HL-60/S4 treated with retinoic acid at 250 ng/mL for 4 days and 3 days (cell line): Measurements from ENCODE around the gene ACTL6B.

Experiments used
- in situ Hi-C: fragments of 300-500 bp; cut with MboI; formaldehyde crosslinking; loops from 2 replicates; pipeline ENCODE4 v1.7.0; 2022; ENCODE audit warnings: low sequenced_read_pairs

Gene ACTL6B

DNA sequence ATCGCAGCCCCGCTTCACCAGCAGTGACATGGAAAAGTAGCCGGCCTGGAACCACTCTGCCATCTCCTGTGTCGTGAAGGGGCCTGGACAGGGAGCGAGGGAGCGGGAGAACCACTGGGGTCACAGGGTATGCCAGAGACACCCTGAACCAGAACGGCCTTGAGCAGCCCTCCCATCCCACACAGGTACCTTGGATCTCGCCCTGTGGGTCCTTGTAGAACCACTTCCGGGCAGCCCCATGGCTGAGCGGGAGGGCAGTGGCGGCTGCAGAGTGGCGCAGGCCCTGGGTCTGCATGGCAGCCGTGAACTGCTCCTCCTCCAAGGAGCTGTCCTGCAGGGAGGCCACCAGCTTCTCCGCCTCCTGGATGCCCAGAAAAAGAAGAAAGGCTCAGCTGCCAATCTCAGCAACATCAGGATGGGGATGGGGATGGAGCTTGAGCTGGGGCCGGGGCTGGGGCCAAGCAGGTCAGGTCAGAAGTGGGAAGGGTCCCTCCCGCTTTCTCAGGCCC, 28.3 kb upstream of the ACTL6B start:
- in situ Hi-C loops, result loop anchor here (10.0 kb wide), 1 partner anchor 110 kb away; the partner anchor contains the start of gene SAP25

DNA sequence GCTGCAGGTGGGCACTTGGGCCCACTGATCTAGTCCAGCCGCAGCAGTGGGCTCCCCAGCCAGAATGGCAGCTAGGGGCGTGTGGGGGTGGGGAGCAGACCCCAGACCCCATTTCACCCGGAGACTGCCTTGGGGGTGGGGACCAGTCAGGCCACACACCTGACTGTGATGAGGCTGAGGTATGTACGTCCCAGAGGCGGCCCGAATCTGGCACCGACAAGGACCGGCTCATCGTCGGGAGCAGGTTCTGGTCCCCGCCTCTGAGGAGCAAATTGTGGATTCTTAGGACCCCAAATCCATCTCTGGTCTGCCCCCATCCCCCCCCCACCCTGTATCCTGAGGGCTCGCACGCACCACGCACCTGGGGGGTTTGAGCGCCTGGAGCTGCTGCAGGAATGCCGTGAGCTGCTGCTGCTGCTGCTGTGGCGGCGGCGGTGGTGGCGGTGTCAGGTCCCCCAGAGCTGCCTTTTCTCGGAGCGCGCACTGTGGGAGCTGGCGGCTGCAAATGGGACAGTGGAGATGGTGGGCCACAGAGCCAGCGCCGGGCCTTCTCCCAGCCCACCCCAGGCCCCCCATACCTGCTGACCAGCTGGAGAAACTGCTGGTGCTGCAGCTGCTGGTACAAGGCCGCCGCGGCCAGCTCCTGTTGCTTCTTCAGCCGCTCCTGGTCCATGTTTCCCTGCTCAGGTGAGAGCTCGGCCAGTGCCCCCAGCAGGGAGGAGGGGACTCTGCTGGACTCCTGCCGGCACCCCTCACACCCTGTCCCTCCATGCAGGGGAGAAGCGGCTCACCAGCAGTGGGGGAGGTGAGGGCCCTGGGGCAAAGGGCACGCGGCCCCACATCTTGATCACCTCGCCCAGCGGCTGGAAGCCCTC, 27.6 kb upstream of the ACTL6B start:
- in situ Hi-C loops, result loop anchor here (10.0 kb wide), 1 partner anchor 109 kb away; the partner anchor contains the start of gene SAP25

DNA sequence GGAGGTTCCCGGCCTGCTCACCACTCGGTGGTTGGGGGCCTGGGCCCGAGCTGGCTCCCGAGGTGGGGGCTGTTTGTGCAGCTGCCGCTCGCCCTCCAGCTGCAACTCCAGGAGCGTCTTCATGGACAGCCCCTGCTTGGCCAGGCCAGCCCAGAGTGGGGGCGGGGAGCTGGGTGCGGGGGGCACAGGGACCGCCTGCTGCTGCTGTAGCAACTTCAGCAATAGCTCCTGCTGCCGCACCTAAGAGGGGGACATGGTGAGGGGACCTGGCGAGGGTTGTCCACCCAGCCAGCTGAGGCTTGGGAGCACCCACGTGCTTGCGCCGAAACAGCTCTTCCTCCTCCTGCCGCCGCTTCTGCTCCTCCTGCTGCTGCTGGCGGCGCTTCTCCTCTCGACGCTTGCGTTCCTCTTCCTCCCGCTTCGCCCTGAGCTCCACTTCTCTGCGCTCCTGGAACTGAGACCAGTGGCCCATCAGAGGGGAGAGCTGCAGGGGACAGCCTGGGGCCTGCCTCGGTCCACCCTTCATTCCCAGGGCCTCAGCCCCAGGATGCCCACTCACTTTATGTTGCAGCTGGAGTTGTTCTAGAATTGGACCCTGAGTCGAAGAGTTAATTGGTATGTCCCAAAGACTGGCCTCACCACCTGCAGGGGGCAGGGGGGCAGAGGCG, 26.9 kb upstream of the ACTL6B start:
- in situ Hi-C loops, result loop anchor here (10.0 kb wide), 1 partner anchor 108 kb away; the partner anchor contains the start of gene SAP25

DNA sequence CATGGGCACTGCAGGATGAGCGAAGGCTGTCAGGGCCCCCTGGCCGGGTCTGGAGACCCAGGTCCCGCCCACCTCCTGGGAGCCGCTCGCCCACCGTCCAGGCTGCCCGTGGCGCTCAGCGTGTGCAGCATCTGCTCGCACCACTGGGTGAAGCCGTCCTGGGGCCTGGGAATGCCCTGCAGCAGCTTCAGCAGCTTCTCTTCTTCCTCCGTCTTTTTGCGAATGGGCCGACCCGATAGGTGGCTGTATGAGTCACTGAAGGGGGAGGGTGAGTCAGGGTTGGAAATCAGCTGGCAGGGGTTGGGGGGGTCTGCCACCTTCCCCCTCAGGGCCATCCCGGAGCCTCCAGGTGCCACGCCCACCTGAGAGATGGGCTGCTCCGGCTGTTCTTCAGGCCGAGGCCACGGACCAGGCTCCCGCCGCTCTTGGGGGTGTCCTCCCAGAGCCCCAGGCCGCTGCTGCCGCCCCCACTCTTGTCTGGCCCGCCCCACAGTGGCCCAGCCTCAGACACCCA, 26.0 kb upstream of the ACTL6B start:
- in situ Hi-C loops, result loop anchor here (10.0 kb wide), 1 partner anchor 107 kb away; the partner anchor contains the start of gene SAP25

DNA sequence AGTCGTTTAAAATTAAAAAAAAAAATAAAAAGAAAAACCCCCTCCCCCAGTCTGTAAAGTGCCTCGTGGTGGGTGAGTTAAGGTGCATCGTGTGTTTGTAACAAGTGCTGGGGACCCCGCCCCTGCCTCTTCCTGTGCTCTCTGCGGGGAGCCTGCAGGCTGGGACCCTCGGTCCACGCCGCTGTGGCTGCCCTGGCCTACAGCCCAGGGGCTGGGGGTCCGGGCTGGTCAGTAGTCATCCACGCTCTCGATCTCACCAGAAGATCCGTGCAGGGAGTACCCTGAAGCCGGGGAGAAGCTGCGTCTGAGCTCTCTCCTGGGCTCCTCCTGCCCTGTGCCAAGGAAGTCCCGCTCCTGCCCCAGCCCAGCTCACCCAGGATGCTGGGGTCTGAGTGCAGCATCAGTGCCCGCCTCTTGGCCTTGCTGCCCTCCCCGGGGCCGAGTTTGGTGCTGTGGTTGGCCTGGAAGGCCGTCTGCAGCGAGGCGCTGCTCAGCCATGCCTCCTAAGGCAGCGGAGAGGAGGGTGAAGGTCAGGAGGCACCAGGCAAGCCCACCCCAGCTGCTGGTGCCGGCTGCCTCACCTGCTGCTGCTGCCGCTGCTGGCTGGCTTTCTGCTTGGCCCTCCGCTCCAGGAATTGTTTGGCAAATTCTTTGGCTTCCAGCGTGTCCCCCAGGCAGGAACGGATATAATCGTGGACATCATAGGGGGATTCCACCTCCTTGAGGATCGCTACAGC, 25.4 kb upstream of the ACTL6B start:
- in situ Hi-C loops, result loop anchor here (10.0 kb wide), 1 partner anchor 107 kb away; the partner anchor contains the start of gene SAP25

DNA sequence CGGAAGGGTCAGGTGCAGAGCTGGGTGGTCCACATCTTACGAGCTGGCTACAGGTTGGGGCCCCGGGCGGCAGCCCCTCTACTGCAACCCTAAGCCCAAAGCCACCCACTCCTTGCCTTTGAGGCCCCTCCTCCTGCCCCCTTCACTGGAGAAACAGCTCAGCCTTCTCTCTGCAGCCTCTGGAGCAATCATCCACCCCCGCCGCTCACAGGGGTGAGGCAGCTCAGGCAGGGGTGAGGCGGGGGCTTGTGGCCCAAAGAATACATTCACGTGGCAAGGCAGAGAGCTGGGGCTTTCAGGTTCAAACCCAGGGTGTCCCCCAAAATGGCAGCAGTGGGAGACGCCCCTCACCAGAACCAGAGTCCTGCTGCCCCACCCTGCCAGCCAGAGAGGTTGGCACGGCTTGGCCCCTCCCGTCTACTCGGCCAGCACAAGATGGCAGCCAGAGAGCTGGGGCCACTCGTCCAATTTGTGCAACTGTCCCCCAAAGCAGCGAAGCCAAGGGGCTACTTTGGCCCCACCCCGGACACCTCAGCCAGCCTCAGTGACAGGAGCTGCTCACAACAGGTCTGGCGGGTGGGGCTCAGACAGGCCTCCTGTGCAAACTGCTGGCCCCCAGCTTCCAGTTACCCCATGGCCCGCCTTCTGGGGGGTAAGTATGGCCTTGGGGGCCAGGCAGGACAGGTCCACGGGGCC, 24.5 kb upstream of the ACTL6B start:
- in situ Hi-C loops, result loop anchor here (10.0 kb wide), 1 partner anchor 106 kb away; the partner anchor contains the start of gene SAP25

DNA sequence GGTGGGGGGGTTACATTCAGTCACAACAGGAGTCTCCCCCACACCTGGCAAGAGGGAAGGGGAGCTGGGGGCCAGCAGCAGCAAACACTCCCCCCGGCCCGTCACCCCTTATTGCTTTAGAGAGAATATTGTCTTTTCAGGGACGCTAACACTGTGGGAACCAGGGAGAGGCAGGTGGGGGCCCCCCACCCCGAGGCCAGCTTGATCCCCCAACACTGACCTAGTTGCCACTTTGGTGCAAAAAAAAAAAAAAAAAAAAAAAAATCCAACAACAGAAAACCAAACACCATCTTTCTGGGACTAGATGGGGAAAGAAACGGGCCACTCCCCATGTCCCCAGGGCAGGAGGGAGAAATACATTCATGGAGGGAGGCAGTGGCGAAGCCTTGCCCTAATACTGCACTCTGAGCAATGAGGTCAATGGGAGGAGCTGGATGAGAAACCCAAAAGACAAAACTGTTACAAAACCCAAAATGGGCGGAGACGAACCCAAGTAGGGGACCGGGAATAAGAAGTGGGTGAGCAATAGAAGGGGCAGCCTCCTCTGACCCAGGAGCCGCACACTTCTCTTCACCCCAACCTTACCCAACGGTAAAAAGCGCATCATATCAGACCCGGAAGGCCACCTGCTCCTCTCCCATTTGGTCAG, 23.8 kb upstream of the ACTL6B start:
- in situ Hi-C loops, result loop anchor here (10.0 kb wide), 1 partner anchor 105 kb away; the partner anchor contains the start of gene SAP25

DNA sequence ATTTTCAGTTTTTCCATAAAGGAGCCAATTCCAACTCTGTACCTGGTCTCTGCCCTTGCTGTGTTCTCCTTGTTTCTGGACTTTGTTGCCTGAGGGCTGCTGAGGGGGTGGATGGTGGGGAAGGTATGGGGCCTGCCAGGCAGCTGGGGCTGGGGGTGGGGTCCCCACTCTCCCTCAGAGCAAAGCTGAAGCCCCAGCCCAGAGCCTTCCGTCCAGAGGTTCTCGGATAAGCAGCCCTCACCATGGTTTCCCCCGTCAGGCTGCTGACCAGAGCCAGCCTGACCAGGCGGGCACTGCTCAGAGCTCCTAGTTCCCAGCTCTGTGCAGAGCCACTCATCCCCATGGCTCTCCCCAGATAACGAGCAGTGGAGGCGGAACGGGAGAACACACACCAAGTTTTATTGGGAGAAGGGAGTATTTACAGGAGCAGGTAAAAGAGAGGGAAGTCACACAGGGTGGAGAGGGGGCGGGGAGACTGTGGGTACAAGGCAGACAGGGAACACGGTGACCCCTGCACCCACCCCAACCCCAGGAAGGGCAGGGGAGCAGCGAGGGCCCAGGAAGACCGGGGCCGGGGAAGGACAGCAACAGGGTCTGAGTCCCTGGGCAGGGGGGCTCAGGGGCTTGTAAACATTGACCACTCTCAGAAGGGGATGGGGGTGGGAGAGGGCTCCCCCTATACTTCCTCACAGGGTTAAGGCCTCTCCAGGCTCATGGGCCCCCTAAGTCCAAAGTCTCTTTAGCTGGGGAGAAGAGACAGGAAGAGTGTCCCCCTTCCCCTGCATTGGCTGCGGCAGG, 23.1 kb upstream of the ACTL6B start:
- in situ Hi-C loops, result no loop called here

DNA sequence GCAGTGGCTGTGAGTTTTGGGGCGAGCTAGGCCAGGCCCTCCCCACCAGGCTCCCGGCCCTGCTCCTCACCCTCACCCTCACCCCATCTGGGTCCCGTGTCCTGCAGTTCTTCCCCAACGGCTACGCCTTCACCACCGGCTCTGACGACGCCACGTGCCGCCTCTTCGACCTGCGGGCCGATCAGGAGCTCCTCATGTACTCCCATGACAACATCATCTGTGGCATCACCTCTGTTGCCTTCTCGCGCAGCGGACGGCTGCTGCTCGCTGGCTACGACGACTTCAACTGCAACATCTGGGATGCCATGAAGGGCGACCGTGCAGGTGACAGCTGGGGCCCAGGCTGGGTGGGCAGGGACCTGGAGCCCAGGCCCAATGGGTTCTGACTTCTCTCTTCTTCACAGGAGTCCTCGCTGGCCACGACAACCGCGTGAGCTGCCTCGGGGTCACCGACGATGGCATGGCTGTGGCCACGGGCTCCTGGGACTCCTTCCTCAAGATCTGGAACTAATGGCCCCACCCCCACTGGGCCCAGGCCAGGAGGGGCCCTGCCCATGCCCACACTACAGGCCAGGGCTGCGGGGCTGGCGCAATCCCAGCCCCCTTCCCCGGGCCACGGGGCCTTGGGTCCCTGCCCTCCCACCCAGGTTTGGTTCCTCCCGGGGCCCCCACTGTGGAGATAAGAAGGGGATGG, 22.2 kb upstream of the ACTL6B start:
- in situ Hi-C loops, result no loop called here

DNA sequence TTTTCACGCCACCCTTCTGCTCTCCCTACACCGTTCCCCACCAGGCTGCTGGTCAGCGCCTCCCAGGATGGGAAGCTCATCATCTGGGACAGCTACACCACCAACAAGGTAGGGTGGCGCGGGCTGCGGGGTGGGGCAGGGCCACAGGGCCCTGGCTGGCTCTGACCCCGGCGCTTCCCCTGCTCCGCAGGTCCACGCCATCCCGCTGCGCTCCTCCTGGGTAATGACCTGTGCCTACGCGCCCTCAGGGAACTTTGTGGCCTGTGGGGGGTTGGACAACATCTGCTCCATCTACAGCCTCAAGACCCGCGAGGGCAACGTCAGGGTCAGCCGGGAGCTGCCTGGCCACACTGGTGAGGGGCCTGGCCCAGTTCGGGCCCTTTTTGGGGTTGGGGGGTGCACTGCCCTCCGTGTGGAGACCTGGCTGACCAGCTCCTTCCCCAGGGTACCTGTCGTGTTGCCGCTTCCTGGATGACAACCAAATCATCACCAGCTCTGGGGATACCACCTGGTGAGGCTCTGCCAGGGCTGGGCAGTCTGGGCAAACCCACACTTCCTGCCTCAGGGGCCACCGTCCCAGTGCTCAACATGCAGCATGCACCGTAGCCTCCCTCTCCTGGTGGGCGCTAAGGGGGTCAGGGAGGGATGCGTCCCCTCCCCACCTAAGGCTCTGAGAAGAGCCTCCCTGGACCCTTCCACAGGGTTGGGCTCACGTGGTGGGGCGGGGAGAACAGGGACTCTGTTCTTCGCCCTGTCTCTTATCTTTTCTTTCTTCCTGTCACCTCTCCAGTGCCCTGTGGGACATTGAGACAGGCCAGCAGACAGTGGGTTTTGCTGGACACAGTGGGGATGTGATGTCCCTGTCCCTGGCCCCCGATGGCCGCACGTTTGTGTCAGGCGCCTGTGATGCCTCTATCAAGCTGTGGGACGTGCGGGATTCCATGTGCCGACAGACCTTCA, 21.3 kb upstream of the ACTL6B start:
- in situ Hi-C loops, result no loop called here

DNA sequence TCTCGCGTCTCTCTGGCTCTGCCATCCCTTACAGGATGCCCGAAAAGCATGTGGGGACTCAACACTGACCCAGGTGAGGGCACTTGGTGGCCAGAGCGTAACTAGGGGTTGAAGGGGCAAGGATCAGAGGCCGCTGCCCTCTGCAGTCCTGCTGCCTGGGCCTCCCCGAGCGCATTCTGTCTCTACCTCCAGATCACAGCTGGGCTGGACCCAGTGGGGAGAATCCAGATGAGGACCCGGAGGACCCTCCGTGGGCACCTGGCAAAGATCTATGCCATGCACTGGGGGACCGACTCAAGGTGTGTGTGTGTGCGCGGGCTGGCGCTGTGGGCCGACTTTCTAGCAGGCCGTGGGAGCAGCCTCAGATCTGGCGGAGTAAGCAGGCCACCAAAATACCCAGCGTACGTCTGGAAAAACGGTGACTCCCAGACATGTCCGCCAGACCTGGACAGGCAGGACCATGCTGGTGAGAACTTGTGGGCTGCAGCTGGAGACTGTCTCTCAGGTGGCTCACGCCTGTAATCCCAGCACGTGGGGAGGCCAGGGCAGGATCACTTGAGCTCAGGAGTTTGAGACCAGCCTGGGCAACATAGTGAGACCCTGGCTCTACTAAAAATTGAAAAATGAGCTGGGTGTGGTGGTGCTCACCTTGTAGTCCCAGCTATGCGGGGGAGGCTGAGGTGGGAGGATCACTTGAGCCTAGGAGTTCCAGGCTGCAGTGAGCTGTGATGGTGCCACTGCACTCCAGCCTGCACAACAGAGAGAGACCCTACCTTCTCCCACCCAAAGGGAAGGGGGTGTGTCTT, 20.5 kb upstream of the ACTL6B start:
- in situ Hi-C loops, result no loop called here

DNA sequence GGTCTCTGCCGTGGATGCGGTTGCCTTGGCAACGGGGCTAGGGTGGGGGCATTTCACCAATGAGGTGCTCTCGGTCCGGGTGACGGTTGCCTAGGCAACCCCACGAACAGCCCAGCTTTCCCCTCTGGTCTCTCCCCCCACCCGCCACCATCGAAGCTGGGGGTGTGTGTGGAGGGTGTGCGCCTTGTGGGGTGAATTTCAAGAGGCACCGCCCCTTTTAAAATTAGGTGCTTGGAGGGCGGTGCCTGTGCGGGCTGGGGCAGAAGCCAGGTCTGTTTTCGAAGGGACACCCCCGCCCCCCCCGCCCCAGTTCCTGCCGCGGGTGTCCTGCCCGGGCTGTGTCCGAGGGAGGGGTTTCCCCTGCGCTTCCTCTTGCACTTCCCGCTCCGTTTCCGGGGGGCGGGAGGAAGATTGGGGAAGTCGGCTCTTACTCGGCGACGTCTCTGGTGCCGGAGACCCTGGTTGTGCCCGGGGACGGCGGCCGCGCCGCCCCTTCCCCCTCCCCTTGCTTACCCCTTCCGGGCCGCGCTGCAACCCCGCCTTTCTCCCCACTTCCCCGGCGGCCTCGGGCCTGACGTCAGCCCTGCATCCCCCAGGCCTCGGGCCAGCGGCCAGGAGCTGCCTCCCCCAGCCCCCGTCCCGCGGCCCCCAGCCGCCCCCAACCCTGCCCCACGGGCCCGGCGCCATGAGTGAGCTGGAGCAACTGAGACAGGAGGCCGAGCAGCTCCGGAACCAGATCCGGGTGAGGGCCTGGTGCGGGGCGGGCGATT, 19.5 kb upstream of the ACTL6B start:
- in situ Hi-C loops, result no loop called here

DNA sequence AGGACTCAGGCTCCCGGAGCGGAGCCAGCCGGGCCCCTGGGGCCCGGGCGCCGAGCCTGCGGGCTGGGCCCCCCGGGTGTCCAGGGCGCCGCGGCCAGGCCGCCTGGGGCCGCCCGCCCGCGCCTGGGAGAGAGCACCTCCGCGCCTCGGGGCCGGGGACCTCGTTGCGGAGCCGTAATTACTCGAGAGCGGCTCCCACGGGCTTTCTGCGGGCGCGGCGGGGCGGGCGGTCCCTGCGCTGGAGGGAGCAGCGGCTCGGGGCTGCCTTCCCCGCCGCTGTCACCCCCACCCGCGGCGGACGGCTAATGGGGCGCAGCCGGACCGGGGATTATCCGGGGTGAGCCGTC, 18.8 kb upstream of the ACTL6B start:
- in situ Hi-C loops, result no loop called here

DNA sequence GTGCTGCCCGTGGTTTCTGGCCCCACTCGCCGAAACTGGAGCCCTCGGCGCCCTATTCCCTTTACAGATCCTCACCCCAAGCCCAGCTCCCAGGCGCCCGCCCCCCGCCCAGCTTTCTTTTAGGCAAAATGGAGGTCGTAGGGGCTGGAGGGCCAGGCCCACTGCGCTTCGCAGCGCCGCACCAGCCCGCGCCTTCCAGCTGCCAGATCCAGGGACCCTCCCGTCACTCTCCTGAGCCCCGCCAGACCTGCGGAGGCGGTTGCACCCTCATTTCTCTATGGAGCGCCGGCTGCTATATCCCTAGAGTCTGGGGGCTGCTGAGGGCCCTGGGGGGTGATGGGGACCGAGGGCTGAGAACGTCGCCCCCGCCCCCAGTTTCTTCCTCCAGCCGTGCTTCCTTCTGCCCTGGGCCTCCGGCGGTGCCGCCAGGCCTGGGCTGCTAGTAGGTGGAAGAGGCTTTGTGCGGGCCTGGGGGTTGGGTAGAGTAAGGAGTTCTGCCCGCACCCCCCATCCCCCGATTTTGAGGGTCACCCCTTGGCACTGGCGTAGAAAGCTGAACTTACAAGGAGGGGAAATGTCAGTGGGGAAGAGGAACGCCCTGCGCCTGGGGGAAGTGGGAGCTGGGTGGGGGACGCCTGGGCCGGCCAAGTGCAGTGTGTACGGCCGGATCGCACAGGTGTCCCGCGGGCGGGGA, 18.3 kb upstream of the ACTL6B start:
- in situ Hi-C loops, result no loop called here

DNA sequence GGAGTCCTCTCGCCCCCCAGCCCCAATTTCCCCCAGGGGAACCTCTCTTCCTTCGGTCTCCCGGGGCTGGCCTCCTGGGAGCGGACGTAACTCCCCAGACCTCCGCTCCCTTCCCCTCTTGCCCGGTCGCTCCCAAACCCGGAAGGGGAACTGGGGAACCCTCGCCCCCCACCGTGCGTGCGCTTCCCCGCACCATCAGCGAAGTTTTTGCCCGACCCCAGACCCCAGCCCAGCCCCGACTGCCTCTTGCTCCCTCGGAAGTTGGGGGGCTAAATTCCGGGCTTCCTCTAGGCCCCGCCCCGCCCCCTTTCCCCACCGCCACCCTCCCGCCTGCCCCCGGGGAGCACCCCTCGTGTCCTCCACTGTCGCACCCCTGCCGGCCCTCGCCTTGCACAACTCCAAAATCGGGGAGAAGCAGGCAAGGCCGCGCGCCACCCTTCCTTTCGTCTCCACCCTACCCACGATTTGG, 17.7 kb upstream of the ACTL6B start:
- in situ Hi-C loops, result no loop called here
